GM18517 (cell line): ENCODE results near the gene LIPH.
"Not testable (repeated sequence)": the region's sequence is repeated elsewhere in the genome, so short reads cannot be mapped to it uniquely, and the experiment has no call there.

Experiments used
- ATAC-seq: cut with Tn5 transposase; IDR thresholded peaks from one replicate; pipeline ENCODE4 v1.9.1; 2021; ENCODE audit warnings: mild to moderate bottlenecking, moderate library complexity; ENCODE audit not compliant: unreplicated experiment

Gene LIPH

GRCh38 chr3:185552358-185552877, at the start of gene LIPH:
LIPH (minus strand) TSS chr3:185552588; CDS start chr3:185552471, 117 bp downstream.
- peak; percentile 63 for ATAC-seq

- ATAC-seq, result peak; percentile 71
Measured at GRCh38 chr3:185595526-185595925, 43.1 kb upstream of the LIPH start.

- no peak for ATAC-seq
Measured at GRCh38 chr3:185594073-185594472, 41.7 kb upstream of the LIPH start.

GRCh38 chr3:185586686-185587039, 34.3 kb upstream of the LIPH start:
- no peak for ATAC-seq

- peak; percentile 96 for ATAC-seq
Measured at GRCh38 chr3:185585859-185586685, 33.7 kb upstream of the LIPH start, which contains the start of gene SENP2. SENP2 (plus strand) TSS chr3:185586295; CDS start chr3:185586414, 119 bp downstream.

GRCh38 chr3:185585518-185585858, 33.1 kb upstream of the LIPH start:
- ATAC-seq, result no peak

- no peak for ATAC-seq
Measured at GRCh38 chr3:185584686-185585085, 32.3 kb upstream of the LIPH start.

GRCh38 chr3:185583925-185584324, 31.5 kb upstream of the LIPH start:
- ATAC-seq, result no peak

GRCh38 chr3:185582871-185583270, 30.5 kb upstream of the LIPH start:
- ATAC-seq, result no peak

- ATAC-seq, result no peak
Measured at GRCh38 chr3:185582236-185582635, 29.8 kb upstream of the LIPH start.

GRCh38 chr3:185575108-185575869, 22.9 kb upstream of the LIPH start:
- ATAC-seq, result not testable (repeated sequence)

GRCh38 chr3:185572183-185572582, 19.8 kb upstream of the LIPH start:
- ATAC-seq, result no peak

- no peak for ATAC-seq
Measured at GRCh38 chr3:185561958-185562357, 9.6 kb upstream of the LIPH start.

- no peak for ATAC-seq
Measured at GRCh38 chr3:185561374-185561943, 9.1 kb upstream of the LIPH start.

GRCh38 chr3:185560676-185561075, 8.3 kb upstream of the LIPH start:
- ATAC-seq, result no peak

GRCh38 chr3:185559706-185560090, 7.3 kb upstream of the LIPH start:
- ATAC-seq, result no peak

- no peak for ATAC-seq
Measured at GRCh38 chr3:185558395-185558794, 6.0 kb upstream of the LIPH start.

- not testable (repeated sequence) for ATAC-seq
Measured at GRCh38 chr3:185556640-185557039, 4.3 kb upstream of the LIPH start.

- ATAC-seq, result no peak
Measured at GRCh38 chr3:185555860-185556347, 3.5 kb upstream of the LIPH start.

- no peak for ATAC-seq
Measured at GRCh38 chr3:185555101-185555501, 2.7 kb upstream of the LIPH start.

GRCh38 chr3:185549651-185550111, 2.7 kb downstream of the LIPH start:
- no peak for ATAC-seq
